ENCODE results near the gene ADAMTS9. TPM values are rescaled to one million over a fixed set of nuclear protein-coding genes. Genes with fewer than 3 reads are reported as not detected.

The ADAMTS9 gene
- total and polyA plus RNA-seq, 2 experiments from 2014 or later: 0.31 to 0.81 TPM

DNA sequence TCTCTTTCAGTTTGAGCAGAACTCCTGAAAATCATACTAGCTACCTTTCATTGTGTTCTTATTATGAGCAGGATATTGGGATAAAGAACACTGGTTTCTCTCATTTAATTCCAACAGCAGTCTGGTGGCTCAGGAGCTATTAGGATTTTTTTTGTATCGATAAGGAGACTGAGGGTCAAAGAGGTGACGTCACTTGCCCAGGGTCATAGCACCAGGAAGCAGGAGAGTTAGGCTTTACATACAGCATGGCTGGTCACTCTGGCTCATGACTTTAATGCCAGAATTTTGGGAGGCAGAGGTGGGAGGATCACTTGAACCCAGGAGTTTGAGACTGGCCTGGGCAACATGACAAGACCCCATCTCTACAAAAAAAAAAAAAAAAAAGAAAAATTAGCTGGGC lies 113.6 kb downstream of the ADAMTS9 start (continued):
- TF ChIP-seq, protein P1, sequence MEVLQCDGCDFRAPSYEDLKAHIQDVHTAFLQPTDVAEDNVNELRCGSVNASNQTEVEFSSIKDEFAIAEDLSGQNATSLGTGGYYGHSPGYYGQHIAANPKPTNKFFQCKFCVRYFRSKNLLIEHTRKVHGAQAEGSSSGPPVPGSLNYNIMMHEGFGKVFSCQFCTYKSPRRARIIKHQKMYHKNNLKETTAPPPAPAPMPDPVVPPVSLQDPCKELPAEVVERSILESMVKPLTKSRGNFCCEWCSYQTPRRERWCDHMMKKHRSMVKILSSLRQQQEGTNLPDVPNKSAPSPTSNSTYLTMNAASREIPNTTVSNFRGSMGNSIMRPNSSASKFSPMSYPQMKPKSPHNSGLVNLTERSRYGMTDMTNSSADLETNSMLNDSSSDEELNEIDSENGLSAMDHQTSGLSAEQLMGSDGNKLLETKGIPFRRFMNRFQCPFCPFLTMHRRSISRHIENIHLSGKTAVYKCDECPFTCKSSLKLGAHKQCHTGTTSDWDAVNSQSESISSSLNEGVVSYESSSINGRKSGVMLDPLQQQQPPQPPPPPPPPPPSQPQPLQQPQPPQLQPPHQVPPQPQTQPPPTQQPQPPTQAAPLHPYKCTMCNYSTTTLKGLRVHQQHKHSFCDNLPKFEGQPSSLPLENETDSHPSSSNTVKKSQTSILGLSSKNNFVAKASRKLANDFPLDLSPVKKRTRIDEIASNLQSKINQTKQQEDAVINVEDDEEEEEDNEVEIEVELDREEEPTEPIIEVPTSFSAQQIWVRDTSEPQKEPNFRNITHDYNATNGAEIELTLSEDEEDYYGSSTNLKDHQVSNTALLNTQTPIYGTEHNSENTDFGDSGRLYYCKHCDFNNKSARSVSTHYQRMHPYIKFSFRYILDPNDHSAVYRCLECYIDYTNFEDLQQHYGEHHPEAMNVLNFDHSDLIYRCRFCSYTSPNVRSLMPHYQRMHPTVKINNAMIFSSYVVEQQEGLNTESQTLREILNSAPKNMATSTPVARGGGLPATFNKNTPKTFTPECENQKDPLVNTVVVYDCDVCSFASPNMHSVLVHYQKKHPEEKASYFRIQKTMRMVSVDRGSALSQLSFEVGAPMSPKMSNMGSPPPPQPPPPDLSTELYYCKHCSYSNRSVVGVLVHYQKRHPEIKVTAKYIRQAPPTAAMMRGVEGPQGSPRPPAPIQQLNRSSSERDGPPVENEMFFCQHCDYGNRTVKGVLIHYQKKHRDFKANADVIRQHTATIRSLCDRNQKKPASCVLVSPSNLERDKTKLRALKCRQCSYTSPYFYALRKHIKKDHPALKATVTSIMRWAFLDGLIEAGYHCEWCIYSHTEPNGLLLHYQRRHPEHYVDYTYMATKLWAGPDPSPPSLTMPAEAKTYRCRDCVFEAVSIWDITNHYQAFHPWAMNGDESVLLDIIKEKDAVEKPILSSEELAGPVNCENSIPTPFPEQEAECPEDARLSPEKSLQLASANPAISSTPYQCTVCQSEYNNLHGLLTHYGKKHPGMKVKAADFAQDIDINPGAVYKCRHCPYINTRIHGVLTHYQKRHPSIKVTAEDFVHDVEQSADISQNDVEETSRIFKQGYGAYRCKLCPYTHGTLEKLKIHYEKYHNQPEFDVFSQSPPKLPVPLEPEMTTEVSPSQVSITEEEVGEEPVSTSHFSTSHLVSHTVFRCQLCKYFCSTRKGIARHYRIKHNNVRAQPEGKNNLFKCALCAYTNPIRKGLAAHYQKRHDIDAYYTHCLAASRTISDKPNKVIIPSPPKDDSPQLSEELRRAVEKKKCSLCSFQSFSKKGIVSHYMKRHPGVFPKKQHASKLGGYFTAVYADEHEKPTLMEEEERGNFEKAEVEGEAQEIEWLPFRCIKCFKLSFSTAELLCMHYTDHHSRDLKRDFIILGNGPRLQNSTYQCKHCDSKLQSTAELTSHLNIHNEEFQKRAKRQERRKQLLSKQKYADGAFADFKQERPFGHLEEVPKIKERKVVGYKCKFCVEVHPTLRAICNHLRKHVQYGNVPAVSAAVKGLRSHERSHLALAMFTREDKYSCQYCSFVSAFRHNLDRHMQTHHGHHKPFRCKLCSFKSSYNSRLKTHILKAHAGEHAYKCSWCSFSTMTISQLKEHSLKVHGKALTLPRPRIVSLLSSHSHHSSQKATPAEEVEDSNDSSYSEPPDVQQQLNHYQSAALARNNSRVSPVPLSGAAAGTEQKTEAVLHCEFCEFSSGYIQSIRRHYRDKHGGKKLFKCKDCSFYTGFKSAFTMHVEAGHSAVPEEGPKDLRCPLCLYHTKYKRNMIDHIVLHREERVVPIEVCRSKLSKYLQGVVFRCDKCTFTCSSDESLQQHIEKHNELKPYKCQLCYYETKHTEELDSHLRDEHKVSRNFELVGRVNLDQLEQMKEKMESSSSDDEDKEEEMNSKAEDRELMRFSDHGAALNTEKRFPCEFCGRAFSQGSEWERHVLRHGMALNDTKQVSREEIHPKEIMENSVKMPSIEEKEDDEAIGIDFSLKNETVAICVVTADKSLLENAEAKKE (CRISPR knock-in tag; IDR thresholded peaks at IDR 0.05): no peak
- no peak for TF ChIP-seq ZNF114 (CRISPR knock-in tag; IDR thresholded peaks at IDR 0.05)

DNA sequence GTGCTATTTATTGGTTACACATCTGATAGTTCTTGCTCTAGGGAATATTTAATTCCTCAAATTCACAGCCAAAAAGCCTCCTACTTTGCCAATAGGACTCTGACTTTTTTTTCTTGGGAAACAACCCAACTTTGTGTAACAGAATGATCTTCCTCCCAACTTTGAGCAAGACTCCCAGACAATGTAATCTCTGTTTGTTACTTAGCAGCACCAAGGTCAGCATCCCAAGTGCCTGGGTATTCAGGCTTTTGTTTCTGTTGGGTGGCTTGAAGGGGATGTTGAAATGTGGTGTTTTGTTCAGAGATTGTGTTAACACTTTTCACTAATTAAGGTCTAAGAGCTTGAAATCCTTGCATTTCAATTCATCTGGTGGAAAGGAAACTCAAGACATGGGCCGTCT lies 115.8 kb downstream of the ADAMTS9 start:
- H3K4me1 ChIP-seq (ENCODE audit: insufficient read depth): peaks cover 17% of the 10 kb centered on the region

DNA sequence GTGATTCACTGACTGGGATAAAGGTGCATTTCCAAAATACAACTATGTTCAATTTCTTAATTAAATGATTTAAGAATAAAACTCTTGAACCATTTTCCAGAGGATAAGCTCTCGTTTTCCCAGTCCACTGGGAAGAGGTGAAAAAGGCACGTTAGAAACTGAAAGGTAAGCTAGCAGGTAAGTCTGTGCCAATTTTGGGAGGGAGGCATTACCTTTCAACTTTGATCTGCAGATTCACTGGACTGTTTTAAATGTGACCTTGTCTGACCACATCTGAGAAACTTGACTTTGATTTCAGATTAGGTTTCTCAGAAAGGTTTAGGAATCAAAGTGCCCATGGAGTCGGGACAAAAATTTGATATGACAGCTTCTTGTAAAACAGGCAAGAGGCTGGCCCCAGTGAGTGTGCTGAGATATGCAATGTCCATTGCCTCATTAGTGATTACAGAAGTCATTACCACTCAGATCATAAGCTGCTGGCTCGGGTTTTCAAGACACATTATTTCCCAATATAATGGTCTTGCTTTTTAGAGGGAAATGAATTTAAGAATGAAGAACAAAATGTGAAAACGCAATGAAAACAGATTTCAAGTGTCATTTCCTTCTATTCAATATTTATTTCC lies 118.8 kb downstream of the ADAMTS9 start:
- Mint-ChIP-seq H3K36me3 (ENCODE audit: low read depth) (no peaks in the 10 kb centered on the region), H3K4me1 (peaks cover 1% of the 10 kb centered on the region), H3K4me3 (no peak overlapping the region), H3K9me3 (no peaks in the 10 kb centered on the region; the same call in 2 of the 3 replicates), H3K27me3 (ENCODE audit: insufficient read depth, low read depth, poor library complexity) (peaks cover 3% of the 10 kb centered on the region), H3K27ac (no peak overlapping the region)
- no peak overlapping the region for H3K27ac ChIP-seq (ENCODE audit: low read depth)
- no peaks in the 10 kb centered on the region for H3F3A ChIP-seq (replicated peaks; ENCODE audit: low read depth)
- no peaks in the 10 kb centered on the region for H3K27me3 ChIP-seq (ENCODE audit: insufficient read depth)
- no peaks in the 10 kb centered on the region for H4K20me1 ChIP-seq (replicated peaks; ENCODE audit: insufficient read depth)
- H3K36me3 ChIP-seq (ENCODE audit: insufficient read depth): no peaks in the 10 kb centered on the region
- H3K4me3 ChIP-seq: no peak overlapping the region
- no peak overlapping the region for H3K4me2 ChIP-seq
- DNase-seq (ENCODE audit: low spot score): no peak
- no peaks in the 10 kb centered on the region for H3K4me1 ChIP-seq (ENCODE audit: insufficient read depth)
- no peak overlapping the region for H2AFZ ChIP-seq
- no peak for ATAC-seq
- H3K9me2 ChIP-seq (ENCODE audit: insufficient read depth): no peaks in the 10 kb centered on the region
- H3K79me2 ChIP-seq (replicated peaks; ENCODE audit: insufficient read depth): no peaks in the 10 kb centered on the region
- no peak for TF ChIP-seq JUNB (IDR thresholded peaks at IDR 0.05; ENCODE audit: unreplicated experiment)
- no peak for TF ChIP-seq EZH2 (IDR thresholded peaks at IDR 0.05; ENCODE audit: low read depth, unreplicated experiment)
- no peak for TF ChIP-seq ZNF114 (CRISPR knock-in tag; IDR thresholded peaks at IDR 0.05)
- no peak for TF ChIP-seq CREB1 (CRISPR knock-in tag; IDR thresholded peaks at IDR 0.05; ENCODE audit: low read depth)
- no peak for TF ChIP-seq EZH2phosphoT487 (IDR thresholded peaks at IDR 0.05; ENCODE audit: unreplicated experiment)
- TF ChIP-seq, protein P2, sequence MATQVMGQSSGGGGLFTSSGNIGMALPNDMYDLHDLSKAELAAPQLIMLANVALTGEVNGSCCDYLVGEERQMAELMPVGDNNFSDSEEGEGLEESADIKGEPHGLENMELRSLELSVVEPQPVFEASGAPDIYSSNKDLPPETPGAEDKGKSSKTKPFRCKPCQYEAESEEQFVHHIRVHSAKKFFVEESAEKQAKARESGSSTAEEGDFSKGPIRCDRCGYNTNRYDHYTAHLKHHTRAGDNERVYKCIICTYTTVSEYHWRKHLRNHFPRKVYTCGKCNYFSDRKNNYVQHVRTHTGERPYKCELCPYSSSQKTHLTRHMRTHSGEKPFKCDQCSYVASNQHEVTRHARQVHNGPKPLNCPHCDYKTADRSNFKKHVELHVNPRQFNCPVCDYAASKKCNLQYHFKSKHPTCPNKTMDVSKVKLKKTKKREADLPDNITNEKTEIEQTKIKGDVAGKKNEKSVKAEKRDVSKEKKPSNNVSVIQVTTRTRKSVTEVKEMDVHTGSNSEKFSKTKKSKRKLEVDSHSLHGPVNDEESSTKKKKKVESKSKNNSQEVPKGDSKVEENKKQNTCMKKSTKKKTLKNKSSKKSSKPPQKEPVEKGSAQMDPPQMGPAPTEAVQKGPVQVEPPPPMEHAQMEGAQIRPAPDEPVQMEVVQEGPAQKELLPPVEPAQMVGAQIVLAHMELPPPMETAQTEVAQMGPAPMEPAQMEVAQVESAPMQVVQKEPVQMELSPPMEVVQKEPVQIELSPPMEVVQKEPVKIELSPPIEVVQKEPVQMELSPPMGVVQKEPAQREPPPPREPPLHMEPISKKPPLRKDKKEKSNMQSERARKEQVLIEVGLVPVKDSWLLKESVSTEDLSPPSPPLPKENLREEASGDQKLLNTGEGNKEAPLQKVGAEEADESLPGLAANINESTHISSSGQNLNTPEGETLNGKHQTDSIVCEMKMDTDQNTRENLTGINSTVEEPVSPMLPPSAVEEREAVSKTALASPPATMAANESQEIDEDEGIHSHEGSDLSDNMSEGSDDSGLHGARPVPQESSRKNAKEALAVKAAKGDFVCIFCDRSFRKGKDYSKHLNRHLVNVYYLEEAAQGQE (IDR thresholded peaks at IDR 0.05; ENCODE audit: unreplicated experiment): no peak
- no peak for TF ChIP-seq NANOG (IDR thresholded peaks at IDR 0.05; ENCODE audit: borderline replicate concordance)
- TF ChIP-seq, protein P3, sequence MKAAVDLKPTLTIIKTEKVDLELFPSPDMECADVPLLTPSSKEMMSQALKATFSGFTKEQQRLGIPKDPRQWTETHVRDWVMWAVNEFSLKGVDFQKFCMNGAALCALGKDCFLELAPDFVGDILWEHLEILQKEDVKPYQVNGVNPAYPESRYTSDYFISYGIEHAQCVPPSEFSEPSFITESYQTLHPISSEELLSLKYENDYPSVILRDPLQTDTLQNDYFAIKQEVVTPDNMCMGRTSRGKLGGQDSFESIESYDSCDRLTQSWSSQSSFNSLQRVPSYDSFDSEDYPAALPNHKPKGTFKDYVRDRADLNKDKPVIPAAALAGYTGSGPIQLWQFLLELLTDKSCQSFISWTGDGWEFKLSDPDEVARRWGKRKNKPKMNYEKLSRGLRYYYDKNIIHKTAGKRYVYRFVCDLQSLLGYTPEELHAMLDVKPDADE (IDR thresholded peaks at IDR 0.05): no peak

More for the DNA sequence above, 115.8 kb downstream of the ADAMTS9 start:
- H3K9me2 ChIP-seq (ENCODE audit: insufficient read depth): no peaks in the 10 kb centered on the region
- Mint-ChIP-seq H3K27me3 (ENCODE audit: insufficient read depth, low read depth, poor library complexity) (peaks cover 6% of the 10 kb centered on the region), H3K9me3 (no peaks in the 10 kb centered on the region; the same call in 2 of the 3 replicates), H3K36me3 (ENCODE audit: low read depth) (no peaks in the 10 kb centered on the region), H3K27ac (no peak overlapping the region), H3K4me1 (peaks cover 16% of the 10 kb centered on the region; the same call in 2 of the 3 replicates), H3K4me3 (no peak overlapping the region)
- no peak overlapping the region for H3K4me2 ChIP-seq
- no peaks in the 10 kb centered on the region for H3F3A ChIP-seq (replicated peaks; ENCODE audit: low read depth)
- no peaks in the 10 kb centered on the region for H3K36me3 ChIP-seq (ENCODE audit: insufficient read depth)
- no peaks in the 10 kb centered on the region for H3K79me2 ChIP-seq (replicated peaks; ENCODE audit: insufficient read depth)
- no peak overlapping the region for H2AFZ ChIP-seq
- ATAC-seq (no peak), DNase-seq (ENCODE audit: low spot score) (peak; percentile 23)
- TF ChIP-seq EZH2 (IDR thresholded peaks at IDR 0.05; ENCODE audit: low read depth, unreplicated experiment): no peak
- H4K20me1 ChIP-seq (replicated peaks; ENCODE audit: insufficient read depth): no peaks in the 10 kb centered on the region
- no peaks in the 10 kb centered on the region for H3K27me3 ChIP-seq (ENCODE audit: insufficient read depth)
- H3K4me3 ChIP-seq: no peak overlapping the region
- H3K27ac ChIP-seq (ENCODE audit: low read depth): no peak overlapping the region
